ENCODE measurements around the gene FKBP9. TPM values are rescaled to one million over a fixed set of nuclear protein-coding genes. Genes with fewer than 3 reads are reported as not detected.
A peak's percentile ranks its signal among the peaks of the same experiment; 100 is the strongest.
"Not testable (repeated sequence)": the region's sequence is repeated elsewhere in the genome, so short reads cannot be mapped to it uniquely, and the experiment has no call there.

FKBP9 gene
- total RNA-seq, 1 experiment from 2014 or later, result 28.6 TPM

GRCh38 chr7:33003111-33003510 is 45.9 kb downstream of the FKBP9 start:
- H3K27ac ChIP-seq (ENCODE audit: low read depth, low read length, poor library complexity, severe bottlenecking); H3K4me3 ChIP-seq (ENCODE audit: low read depth, low read length, poor library complexity, severe bottlenecking); BruUV-seq (replicated peaks); H3K36me3 ChIP-seq (ENCODE audit: insufficient read depth, low read length, poor library complexity, severe bottlenecking); H3K4me1 ChIP-seq (ENCODE audit: insufficient read depth, low read length, poor library complexity, severe bottlenecking); H3K27me3 ChIP-seq (replicated peaks; ENCODE audit: insufficient read depth, low read depth, low read length, poor library complexity); H3K9me3 ChIP-seq (ENCODE audit: low read depth, low read length, poor library complexity, severe bottlenecking); CTCF ChIA-PET; POLR2A ChIA-PET (ENCODE audit: low non-redundant PET); DNase-seq (ENCODE audit: low spot score); intact Hi-C loops (cut with micrococcal nuclease; ENCODE audit: unreplicated experiment): not testable (repeated sequence)

- POLR2A ChIA-PET (ENCODE audit: low non-redundant PET); H3K27me3 ChIP-seq (replicated peaks; ENCODE audit: insufficient read depth, low read depth, low read length, poor library complexity); CTCF ChIA-PET; H3K4me3 ChIP-seq (ENCODE audit: low read depth, low read length, poor library complexity, severe bottlenecking); intact Hi-C loops (cut with micrococcal nuclease; ENCODE audit: unreplicated experiment); H3K36me3 ChIP-seq (ENCODE audit: insufficient read depth, low read length, poor library complexity, severe bottlenecking); H3K4me1 ChIP-seq (ENCODE audit: insufficient read depth, low read length, poor library complexity, severe bottlenecking); H3K27ac ChIP-seq (ENCODE audit: low read depth, low read length, poor library complexity, severe bottlenecking); H3K9me3 ChIP-seq (ENCODE audit: low read depth, low read length, poor library complexity, severe bottlenecking); DNase-seq (ENCODE audit: low spot score); BruUV-seq (replicated peaks): not testable (repeated sequence)
These were observed 46.9 kb downstream of the FKBP9 start for GRCh38 chr7:33004104-33004616.

GRCh38 chr7:33005193-33005592 is 48.0 kb downstream of the FKBP9 start:
- BruUV-seq (replicated peaks); POLR2A ChIA-PET (ENCODE audit: low non-redundant PET); H3K9me3 ChIP-seq (ENCODE audit: low read depth, low read length, poor library complexity, severe bottlenecking); H3K4me1 ChIP-seq (ENCODE audit: insufficient read depth, low read length, poor library complexity, severe bottlenecking); intact Hi-C loops (cut with micrococcal nuclease; ENCODE audit: unreplicated experiment); CTCF ChIA-PET; H3K36me3 ChIP-seq (ENCODE audit: insufficient read depth, low read length, poor library complexity, severe bottlenecking); H3K27me3 ChIP-seq (replicated peaks; ENCODE audit: insufficient read depth, low read depth, low read length, poor library complexity); H3K27ac ChIP-seq (ENCODE audit: low read depth, low read length, poor library complexity, severe bottlenecking); DNase-seq (ENCODE audit: low spot score); H3K4me3 ChIP-seq (ENCODE audit: low read depth, low read length, poor library complexity, severe bottlenecking): not testable (repeated sequence)

GRCh38 chr7:33005690-33006089 is 48.5 kb downstream of the FKBP9 start:
- CTCF ChIA-PET; H3K27ac ChIP-seq (ENCODE audit: low read depth, low read length, poor library complexity, severe bottlenecking); DNase-seq (ENCODE audit: low spot score); H3K36me3 ChIP-seq (ENCODE audit: insufficient read depth, low read length, poor library complexity, severe bottlenecking); H3K4me3 ChIP-seq (ENCODE audit: low read depth, low read length, poor library complexity, severe bottlenecking); POLR2A ChIA-PET (ENCODE audit: low non-redundant PET); intact Hi-C loops (cut with micrococcal nuclease; ENCODE audit: unreplicated experiment); H3K27me3 ChIP-seq (replicated peaks; ENCODE audit: insufficient read depth, low read depth, low read length, poor library complexity); H3K4me1 ChIP-seq (ENCODE audit: insufficient read depth, low read length, poor library complexity, severe bottlenecking); H3K9me3 ChIP-seq (ENCODE audit: low read depth, low read length, poor library complexity, severe bottlenecking): not testable (repeated sequence)
- TSS peak; percentile 55 for BruUV-seq (replicated peaks)

GRCh38 chr7:33009734-33010133 is 52.5 kb downstream of the FKBP9 start:
- ChIA-PET CTCF (no interaction called here), POLR2A (ENCODE audit: low non-redundant PET) (no interaction called here)
- BruUV-seq (replicated peaks), result no TSS peak
- Histone ChIP-seq H3K4me1 (ENCODE audit: insufficient read depth, low read length, poor library complexity, severe bottlenecking) (no peaks in the 10 kb centered on the region), H3K36me3 (ENCODE audit: insufficient read depth, low read length, poor library complexity, severe bottlenecking) (peaks cover 16% of the 10 kb centered on the region), H3K9me3 (ENCODE audit: low read depth, low read length, poor library complexity, severe bottlenecking) (no peaks in the 10 kb centered on the region), H3K27ac (ENCODE audit: low read depth, low read length, poor library complexity, severe bottlenecking) (no peak overlapping the region), H3K27me3 (replicated peaks; ENCODE audit: insufficient read depth, low read depth, low read length, poor library complexity) (no peaks in the 10 kb centered on the region), H3K4me3 (ENCODE audit: low read depth, low read length, poor library complexity, severe bottlenecking) (no peak overlapping the region)
- DNase-seq (ENCODE audit: low spot score), result no peak
- TF ChIP-seq CTCF (conservative IDR thresholded peaks at IDR 0.05; ENCODE audit: low read depth, low read length) (no peak), EZH2 (IDR thresholded peaks at IDR 0.05; ENCODE audit: borderline replicate concordance, low read depth, low read length, poor library complexity, severe bottlenecking) (no peak)
- intact Hi-C loops (cut with micrococcal nuclease; ENCODE audit: unreplicated experiment), result no loop called here
